ENCODE measurements around the gene HSD3B2.

The HSD3B2 gene

DNA sequence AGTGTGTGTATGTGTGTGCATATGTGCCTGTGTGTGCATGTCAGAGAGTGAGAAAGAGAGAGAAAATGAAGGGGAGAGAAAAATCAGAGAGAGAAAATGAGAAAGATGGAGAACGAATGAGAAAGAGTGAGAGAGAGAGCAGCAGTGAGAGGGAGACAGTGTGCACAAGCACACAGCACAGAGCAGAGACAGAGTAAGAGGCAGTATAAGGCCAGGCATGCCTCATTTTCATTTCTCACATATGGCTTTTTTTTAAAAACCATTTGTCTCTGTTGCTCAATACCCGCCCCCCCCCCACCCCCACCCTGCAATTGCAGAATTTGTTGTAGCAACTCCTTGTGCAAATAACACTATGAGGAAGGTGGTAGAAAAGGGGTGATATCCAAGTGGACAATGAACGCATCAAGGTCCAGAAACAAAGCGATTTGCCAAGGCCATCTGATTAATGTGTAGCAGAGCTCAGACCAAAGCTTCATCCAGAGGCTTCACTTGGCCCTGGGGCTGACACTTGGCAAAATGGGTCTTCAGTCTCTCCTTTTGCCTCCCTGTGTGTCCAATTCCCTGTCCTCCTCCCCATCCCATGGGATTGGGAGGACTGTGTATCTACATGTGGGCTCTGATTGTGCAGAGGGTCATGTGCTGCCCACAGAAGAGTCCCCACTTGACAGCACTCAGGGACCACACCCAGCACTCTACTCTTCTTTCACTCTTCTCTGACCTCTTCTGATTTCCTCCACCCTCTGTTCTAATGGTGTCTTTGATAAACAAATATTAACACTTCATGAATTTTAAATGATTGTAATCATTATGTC is 53.1 kb downstream of the HSD3B2 start:
- Histone ChIP-seq H3K9me3 (ENCODE audit: insufficient read depth, low read length, severe bottlenecking) (no peaks in the 10 kb centered on the region), H3K36me3 (ENCODE audit: insufficient read depth, low read length) (no peaks in the 10 kb centered on the region), H2AFZ (ENCODE audit: low read depth, low read length) (no peak overlapping the region), H3K4me1 (ENCODE audit: insufficient read depth, low read length) (no peaks in the 10 kb centered on the region), H3K27me3 (ENCODE audit: insufficient read depth, low read length, poor library complexity) (peaks cover 6% of the 10 kb centered on the region), H3K4me2 (ENCODE audit: insufficient read depth, low read length) (no peak overlapping the region), H3K27ac (ENCODE audit: low read length) (no peak overlapping the region), H3K4me3 (ENCODE audit: low read depth in 1 of 2, low read length in 2 of 2) (no peak overlapping the region), H4K20me1 (ENCODE audit: insufficient read depth, low read length) (no peaks in the 10 kb centered on the region; the same call in 1 of the 2 replicates), H3K9ac (ENCODE audit: low read depth, low read length) (no peak overlapping the region), H3K79me2 (ENCODE audit: insufficient read depth, low read length) (no peaks in the 10 kb centered on the region)
- DNase-seq (no peak), ATAC-seq (ENCODE audit: insufficient read depth, low read depth) (no peak)
- TF ChIP-seq EZH2 (IDR thresholded peaks at IDR 0.05; ENCODE audit: borderline replicate concordance, low read depth, low read length, severe bottlenecking): no peak
- no peak for TF ChIP-seq CTCF (IDR thresholded peaks at IDR 0.05; ENCODE audit: borderline replicate concordance, extremely low read depth, low read length, poor library complexity, severe bottlenecking)

DNA sequence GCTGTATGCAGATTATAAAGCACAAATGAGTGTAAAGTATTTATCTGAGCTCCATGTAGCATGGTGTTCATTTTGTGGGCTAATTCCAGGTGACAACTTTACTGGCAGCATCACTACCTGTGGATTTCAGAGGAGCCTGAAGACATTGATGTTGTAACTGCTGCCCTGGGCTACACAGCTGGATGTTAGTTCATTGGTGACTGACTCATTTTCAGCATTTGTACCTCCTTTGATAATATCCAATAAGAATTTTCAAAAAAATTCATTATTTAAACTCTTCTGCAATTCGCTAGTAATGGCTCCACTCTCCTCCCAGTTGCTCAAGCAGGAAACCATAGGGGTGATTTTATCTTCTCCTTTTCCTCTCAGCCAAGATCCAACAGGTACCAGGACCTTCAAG is 54.8 kb downstream of the HSD3B2 start:
- H3K4me1 ChIP-seq (ENCODE audit: insufficient read depth, low read length): no peaks in the 10 kb centered on the region
- no peak overlapping the region for H3K4me3 ChIP-seq (ENCODE audit: low read depth in 1 of 2, low read length in 2 of 2)
- no peaks in the 10 kb centered on the region for H3K9me3 ChIP-seq (ENCODE audit: insufficient read depth, low read length, severe bottlenecking)
- H3K27ac ChIP-seq (ENCODE audit: low read length): no peak overlapping the region
- H2AFZ ChIP-seq (ENCODE audit: low read depth, low read length): no peak overlapping the region
- H3K4me2 ChIP-seq (ENCODE audit: insufficient read depth, low read length): no peak overlapping the region
- no peak for TF ChIP-seq EZH2 (IDR thresholded peaks at IDR 0.05; ENCODE audit: borderline replicate concordance, low read depth, low read length, severe bottlenecking)
- TF ChIP-seq CTCF (IDR thresholded peaks at IDR 0.05; ENCODE audit: borderline replicate concordance, extremely low read depth, low read length, poor library complexity, severe bottlenecking): no peak
- no peaks in the 10 kb centered on the region for H3K36me3 ChIP-seq (ENCODE audit: insufficient read depth, low read length)
- peaks cover 6% of the 10 kb centered on the region for H3K27me3 ChIP-seq (ENCODE audit: insufficient read depth, low read length, poor library complexity)
- ATAC-seq (ENCODE audit: insufficient read depth, low read depth) (no peak), DNase-seq (no peak)
- no peaks in the 10 kb centered on the region; the same call in 1 of the 2 replicates for H4K20me1 ChIP-seq (ENCODE audit: insufficient read depth, low read length)
- H3K9ac ChIP-seq (ENCODE audit: low read depth, low read length): no peak overlapping the region
- H3K79me2 ChIP-seq (ENCODE audit: insufficient read depth, low read length): no peaks in the 10 kb centered on the region

GRCh38 chr1:119470377-119470776 is 55.4 kb downstream of the HSD3B2 start:
- H3K27ac ChIP-seq (ENCODE audit: low read length): no peak overlapping the region
- no peaks in the 10 kb centered on the region for H3K79me2 ChIP-seq (ENCODE audit: insufficient read depth, low read length)
- no peak overlapping the region for H3K4me2 ChIP-seq (ENCODE audit: insufficient read depth, low read length)
- no peak for DNase-seq
- H2AFZ ChIP-seq (ENCODE audit: low read depth, low read length): no peak overlapping the region
- TF ChIP-seq EZH2 (IDR thresholded peaks at IDR 0.05; ENCODE audit: borderline replicate concordance, low read depth, low read length, severe bottlenecking) (no peak), CTCF (IDR thresholded peaks at IDR 0.05; ENCODE audit: borderline replicate concordance, extremely low read depth, low read length, poor library complexity, severe bottlenecking) (no peak)
- no peaks in the 10 kb centered on the region for H3K9me3 ChIP-seq (ENCODE audit: insufficient read depth, low read length, severe bottlenecking)
- no peaks in the 10 kb centered on the region for H3K4me1 ChIP-seq (ENCODE audit: insufficient read depth, low read length)
- no peak for ATAC-seq (ENCODE audit: insufficient read depth, low read depth)
- peaks cover 6% of the 10 kb centered on the region for H3K27me3 ChIP-seq (ENCODE audit: insufficient read depth, low read length, poor library complexity)
- H4K20me1 ChIP-seq (ENCODE audit: insufficient read depth, low read length): no peaks in the 10 kb centered on the region; the same call in 1 of the 2 replicates
- no peaks in the 10 kb centered on the region for H3K36me3 ChIP-seq (ENCODE audit: insufficient read depth, low read length)
- no peak overlapping the region for H3K4me3 ChIP-seq (ENCODE audit: low read depth in 1 of 2, low read length in 2 of 2)
- H3K9ac ChIP-seq (ENCODE audit: low read depth, low read length): no peak overlapping the region

All from DND-41 (cell line).